ENCODE results near the gene ARPP21. TPM values are rescaled to one million over a fixed set of nuclear protein-coding genes. Genes with fewer than 3 reads are reported as not detected.
"Not testable (repeated sequence)": the region's sequence is repeated elsewhere in the genome, so short reads cannot be mapped to it uniquely, and the experiment has no call there.

ARPP21 gene
- total RNA-seq, 4 donors from 2014 or later: 0.28 to 1.6 TPM; not detected in 2

DNA sequence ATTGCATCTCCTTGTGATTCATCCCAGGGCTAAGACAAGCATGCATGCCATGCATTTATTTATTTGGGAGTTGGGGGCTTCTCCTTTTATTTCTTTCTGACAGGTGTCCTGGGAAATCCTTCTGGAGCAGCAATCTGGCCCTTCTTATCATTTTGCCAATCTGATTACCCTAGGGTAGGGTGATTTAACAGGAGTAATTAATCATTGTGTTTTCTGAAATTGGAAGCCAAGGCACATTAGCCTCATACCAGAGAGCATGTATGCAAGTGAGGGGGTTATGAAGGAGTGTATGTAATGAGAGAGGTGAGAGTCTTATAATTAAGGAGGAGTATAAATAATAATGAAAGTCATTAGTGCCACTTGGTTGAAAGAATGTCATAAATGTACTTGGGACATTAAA is 37.4 kb upstream of the ARPP21 start:
- TF ChIP-seq, protein P1, sequence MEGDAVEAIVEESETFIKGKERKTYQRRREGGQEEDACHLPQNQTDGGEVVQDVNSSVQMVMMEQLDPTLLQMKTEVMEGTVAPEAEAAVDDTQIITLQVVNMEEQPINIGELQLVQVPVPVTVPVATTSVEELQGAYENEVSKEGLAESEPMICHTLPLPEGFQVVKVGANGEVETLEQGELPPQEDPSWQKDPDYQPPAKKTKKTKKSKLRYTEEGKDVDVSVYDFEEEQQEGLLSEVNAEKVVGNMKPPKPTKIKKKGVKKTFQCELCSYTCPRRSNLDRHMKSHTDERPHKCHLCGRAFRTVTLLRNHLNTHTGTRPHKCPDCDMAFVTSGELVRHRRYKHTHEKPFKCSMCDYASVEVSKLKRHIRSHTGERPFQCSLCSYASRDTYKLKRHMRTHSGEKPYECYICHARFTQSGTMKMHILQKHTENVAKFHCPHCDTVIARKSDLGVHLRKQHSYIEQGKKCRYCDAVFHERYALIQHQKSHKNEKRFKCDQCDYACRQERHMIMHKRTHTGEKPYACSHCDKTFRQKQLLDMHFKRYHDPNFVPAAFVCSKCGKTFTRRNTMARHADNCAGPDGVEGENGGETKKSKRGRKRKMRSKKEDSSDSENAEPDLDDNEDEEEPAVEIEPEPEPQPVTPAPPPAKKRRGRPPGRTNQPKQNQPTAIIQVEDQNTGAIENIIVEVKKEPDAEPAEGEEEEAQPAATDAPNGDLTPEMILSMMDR (IDR thresholded peaks at IDR 0.05): no peak
- ATAC-seq (ENCODE audit: low FRiP score) (no peak), DNase-seq (ENCODE audit: low spot score) (no peak)

DNA sequence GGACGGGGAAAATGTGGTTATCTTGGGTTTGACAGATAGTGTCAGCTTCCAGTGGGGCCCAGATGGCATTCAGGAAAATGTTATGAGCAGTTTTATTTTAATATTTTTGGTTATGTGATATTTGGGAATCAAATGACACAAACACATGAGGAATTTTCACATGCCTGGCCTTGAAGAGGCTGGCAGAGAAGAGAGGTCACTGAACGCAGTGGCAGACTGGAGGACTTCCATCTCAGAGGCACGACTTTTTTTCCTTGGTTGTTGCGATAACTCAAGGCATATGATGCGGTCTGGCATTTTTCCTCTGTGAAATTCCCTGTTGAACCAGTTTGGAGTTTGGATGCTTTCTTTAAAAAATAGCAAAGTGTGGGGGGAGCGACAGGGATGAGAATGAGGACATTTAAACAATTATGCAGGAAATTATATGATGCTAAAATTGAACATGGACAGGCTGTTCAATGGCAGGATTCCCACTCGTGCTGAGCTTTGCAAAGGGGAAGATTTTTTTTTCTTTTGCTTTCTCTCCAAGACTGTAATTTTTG is 36.9 kb upstream of the ARPP21 start:
- ATAC-seq (ENCODE audit: low FRiP score) (no peak), DNase-seq (ENCODE audit: low spot score) (no peak)
- TF ChIP-seq, protein P1 (IDR thresholded peaks at IDR 0.05): no peak

DNA sequence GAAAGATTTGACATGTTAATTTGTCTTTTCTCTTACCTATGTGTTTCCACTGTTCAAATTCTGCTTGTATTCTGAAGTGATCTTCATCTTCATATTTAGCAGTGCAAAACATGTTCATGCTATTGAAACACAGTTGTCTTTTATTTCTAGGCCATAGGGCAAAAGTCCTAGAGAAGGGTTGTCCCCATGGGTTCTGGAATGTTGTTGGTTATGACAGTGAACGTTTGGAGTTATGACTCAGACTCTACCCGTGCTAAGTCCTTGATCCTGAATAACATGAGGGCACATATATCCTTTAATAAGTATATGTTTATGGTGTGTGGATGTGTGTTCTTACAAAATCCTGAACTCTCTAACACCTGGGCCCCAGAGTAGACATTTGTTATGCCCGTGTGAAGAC is 23.0 kb upstream of the ARPP21 start:
- no peak for DNase-seq (ENCODE audit: low spot score)
- no peak for ATAC-seq (ENCODE audit: low FRiP score)

DNA sequence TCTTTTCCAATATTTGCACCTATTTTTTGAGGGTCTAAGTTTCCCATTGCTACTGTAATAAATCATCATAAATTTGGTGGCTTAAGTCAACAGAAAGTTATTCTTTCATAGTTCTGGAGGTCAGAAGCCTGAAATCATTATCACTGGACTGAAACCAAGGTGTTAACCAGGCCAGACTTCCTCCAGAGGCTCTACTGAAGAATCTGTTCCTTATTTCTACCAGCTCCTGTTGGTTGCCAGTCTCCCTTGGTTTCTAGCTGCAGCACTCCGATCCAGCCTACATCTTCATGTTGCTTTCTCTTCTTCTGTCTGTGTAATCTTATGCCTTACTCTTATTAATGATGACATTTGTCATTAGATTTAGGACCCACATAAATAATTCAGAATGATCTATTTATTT is 22.0 kb upstream of the ARPP21 start:
- TF ChIP-seq, protein P1 (IDR thresholded peaks at IDR 0.05): no peak
- no peak for DNase-seq (ENCODE audit: low spot score)
- no peak for ATAC-seq (ENCODE audit: low FRiP score)

More for the DNA sequence above, 23.0 kb upstream of the ARPP21 start:
- TF ChIP-seq, protein P1 (IDR thresholded peaks at IDR 0.05): no peak

DNA sequence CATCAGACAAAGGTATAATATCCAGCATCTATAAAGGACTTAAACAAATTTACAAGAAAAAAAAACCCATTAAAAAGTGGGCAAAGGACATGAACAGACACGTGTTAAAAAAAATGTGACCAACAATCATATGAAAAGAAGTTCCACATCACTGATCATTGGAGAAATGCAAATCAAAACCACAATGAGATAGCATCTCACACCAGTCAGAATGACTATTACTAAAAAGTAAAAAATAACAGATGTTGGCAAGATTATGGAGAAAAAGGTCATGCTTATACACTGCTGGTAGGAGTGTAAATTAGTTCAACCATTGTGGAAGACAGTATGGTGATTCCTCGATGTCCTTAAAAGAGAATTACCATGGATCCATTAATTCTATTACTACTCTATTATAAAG is 19.1 kb upstream of the ARPP21 start:
- DNase-seq (ENCODE audit: low spot score); ATAC-seq (ENCODE audit: low FRiP score): not testable (repeated sequence)

DNA sequence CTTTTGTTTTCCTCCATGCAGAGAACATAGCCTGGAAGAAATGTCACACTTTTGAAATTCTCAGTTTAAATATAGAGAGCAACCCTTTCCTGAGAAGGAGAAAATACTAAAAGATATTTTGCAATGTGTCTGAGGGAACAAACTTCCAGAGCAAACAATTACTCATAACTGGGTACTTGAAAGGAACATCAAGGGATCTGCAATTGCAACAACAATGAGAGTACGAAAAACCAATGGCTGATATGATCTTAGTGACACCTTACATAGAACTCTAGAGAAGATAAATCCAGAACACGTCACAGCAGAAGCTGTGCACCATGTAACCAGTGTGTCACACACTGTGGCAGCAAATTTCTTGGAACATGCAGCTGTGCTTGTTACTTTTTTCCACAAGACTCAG is 14.6 kb upstream of the ARPP21 start:
- ATAC-seq (ENCODE audit: low FRiP score) (no peak), DNase-seq (ENCODE audit: low spot score) (no peak)
- TF ChIP-seq, protein P1 (IDR thresholded peaks at IDR 0.05): no peak

DNA sequence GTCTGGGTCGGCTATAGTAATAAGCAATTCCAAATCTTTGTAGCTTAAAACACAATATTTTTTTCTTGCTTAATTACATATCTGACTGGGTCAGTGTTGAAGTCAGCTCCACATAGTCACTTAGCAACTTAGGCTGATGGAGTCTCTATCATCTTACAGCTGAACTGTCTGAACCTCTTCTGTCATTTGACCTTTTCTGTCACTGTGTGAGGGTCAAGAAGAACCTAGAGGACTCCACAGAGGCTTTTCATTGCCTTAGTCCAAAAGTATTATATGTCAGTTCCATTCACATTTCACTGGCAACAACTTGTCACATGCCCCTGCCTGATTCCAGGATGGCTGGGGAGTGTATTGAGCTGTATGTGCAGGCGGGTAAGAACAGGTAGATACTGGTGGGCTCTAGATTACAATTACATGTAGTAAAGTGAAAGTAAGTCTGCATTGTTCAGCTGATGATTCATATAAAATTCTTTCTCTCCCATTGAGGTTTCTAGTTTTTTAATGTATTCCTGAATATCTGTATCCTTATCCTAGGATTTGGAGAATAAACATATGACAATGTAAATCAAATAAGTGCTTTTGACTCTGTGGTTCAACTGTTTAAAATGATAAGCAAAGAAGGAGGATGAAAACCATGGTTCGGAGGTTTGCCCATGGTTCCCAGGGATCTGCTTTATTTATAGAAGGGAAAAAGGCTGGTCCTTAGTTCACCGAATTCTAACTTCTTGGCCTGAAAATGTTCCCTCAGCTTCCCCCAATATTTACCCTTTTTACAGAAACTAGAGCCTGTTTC is 5.8 kb upstream of the ARPP21 start:
- TF ChIP-seq, protein P1 (IDR thresholded peaks at IDR 0.05): no peak
- DNase-seq (ENCODE audit: low spot score) (no peak), ATAC-seq (ENCODE audit: low FRiP score) (no peak)
